ENCODE data around the gene CACNA1I.

DNA sequence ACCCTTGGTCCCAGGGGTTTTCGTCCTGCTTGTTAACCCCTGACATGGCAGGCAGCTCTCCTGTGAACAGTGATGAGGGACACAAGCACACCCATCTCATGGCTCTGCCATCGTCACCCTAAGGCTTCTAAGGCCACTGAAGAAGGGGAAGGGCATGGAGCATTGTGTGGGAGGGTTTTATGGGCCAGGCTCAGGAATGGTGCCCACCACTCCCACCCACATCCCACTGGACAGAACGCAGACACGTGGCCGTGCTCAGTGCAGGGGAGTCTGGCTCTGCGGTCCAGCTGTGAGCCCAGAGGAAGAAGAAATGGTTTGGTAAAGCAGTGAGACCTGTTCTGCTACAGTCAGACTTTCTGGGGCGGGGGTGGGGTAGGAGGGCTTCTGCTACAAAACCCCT is 130.0 kb downstream of the CACNA1I start:
- no peak for TF ChIP-seq POLR2A (IDR thresholded peaks at IDR 0.05; ENCODE audit: borderline replicate concordance, extremely low read depth, insufficient read depth, insufficient read length)
- no peak for TF ChIP-seq EGR1 (IDR thresholded peaks at IDR 0.05; ENCODE audit: low read depth)
- TF ChIP-seq, protein P1, sequence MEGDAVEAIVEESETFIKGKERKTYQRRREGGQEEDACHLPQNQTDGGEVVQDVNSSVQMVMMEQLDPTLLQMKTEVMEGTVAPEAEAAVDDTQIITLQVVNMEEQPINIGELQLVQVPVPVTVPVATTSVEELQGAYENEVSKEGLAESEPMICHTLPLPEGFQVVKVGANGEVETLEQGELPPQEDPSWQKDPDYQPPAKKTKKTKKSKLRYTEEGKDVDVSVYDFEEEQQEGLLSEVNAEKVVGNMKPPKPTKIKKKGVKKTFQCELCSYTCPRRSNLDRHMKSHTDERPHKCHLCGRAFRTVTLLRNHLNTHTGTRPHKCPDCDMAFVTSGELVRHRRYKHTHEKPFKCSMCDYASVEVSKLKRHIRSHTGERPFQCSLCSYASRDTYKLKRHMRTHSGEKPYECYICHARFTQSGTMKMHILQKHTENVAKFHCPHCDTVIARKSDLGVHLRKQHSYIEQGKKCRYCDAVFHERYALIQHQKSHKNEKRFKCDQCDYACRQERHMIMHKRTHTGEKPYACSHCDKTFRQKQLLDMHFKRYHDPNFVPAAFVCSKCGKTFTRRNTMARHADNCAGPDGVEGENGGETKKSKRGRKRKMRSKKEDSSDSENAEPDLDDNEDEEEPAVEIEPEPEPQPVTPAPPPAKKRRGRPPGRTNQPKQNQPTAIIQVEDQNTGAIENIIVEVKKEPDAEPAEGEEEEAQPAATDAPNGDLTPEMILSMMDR (IDR thresholded peaks at IDR 0.05 in 2 of 3, conservative IDR thresholded peaks at IDR 0.05 in 1 of 3; ENCODE audit: borderline replicate concordance in 1 of 3, insufficient read depth in 1 of 3, low read depth in 2 of 3, low read length in 2 of 3): no peak
- no peak for TF ChIP-seq CEBPB (IDR thresholded peaks at IDR 0.05; ENCODE audit: low read depth)
- no peak for TF ChIP-seq EZH2phosphoT487 (IDR thresholded peaks at IDR 0.05; ENCODE audit: borderline replicate concordance)
- TF ChIP-seq JUND (IDR thresholded peaks at IDR 0.05): no peak
- TF ChIP-seq, protein P2, sequence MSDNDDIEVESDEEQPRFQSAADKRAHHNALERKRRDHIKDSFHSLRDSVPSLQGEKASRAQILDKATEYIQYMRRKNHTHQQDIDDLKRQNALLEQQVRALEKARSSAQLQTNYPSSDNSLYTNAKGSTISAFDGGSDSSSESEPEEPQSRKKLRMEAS (IDR thresholded peaks at IDR 0.05): no peak
- TF ChIP-seq, protein P3, sequence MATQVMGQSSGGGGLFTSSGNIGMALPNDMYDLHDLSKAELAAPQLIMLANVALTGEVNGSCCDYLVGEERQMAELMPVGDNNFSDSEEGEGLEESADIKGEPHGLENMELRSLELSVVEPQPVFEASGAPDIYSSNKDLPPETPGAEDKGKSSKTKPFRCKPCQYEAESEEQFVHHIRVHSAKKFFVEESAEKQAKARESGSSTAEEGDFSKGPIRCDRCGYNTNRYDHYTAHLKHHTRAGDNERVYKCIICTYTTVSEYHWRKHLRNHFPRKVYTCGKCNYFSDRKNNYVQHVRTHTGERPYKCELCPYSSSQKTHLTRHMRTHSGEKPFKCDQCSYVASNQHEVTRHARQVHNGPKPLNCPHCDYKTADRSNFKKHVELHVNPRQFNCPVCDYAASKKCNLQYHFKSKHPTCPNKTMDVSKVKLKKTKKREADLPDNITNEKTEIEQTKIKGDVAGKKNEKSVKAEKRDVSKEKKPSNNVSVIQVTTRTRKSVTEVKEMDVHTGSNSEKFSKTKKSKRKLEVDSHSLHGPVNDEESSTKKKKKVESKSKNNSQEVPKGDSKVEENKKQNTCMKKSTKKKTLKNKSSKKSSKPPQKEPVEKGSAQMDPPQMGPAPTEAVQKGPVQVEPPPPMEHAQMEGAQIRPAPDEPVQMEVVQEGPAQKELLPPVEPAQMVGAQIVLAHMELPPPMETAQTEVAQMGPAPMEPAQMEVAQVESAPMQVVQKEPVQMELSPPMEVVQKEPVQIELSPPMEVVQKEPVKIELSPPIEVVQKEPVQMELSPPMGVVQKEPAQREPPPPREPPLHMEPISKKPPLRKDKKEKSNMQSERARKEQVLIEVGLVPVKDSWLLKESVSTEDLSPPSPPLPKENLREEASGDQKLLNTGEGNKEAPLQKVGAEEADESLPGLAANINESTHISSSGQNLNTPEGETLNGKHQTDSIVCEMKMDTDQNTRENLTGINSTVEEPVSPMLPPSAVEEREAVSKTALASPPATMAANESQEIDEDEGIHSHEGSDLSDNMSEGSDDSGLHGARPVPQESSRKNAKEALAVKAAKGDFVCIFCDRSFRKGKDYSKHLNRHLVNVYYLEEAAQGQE (IDR thresholded peaks at IDR 0.05; ENCODE audit: low read depth): no peak
